ENCODE data around the gene MBLAC1. TPM values are rescaled to one million over a fixed set of nuclear protein-coding genes. Genes with fewer than 3 reads are reported as not detected.

MBLAC1 gene
- total and polyA plus RNA-seq, 10 of the 15 experiments (the other 5 are each of a cell fraction or from before 2014, with no cell fraction given): 0.24 to 3.2 (median 1.8) TPM; not detected in 1

- SMC1A ChIA-PET (ENCODE audit: uncharacterized antibody, unreplicated experiment): no interaction called here
- no peak overlapping the region for H3K9ac ChIP-seq (ENCODE audit: control insufficient read depth, insufficient read depth, low read length)
- RAD21 ChIA-PET (ENCODE audit: unreplicated experiment): no interaction called here
These were observed 20.1 kb upstream of the MBLAC1 start for GRCh38 chr7:100106633-100107032.

More at GRCh38 chr7:100106633-100107032, 20.1 kb upstream of the MBLAC1 start:
- ATAC-seq (no peak), DNase-seq (ENCODE audit: low read depth, low spot score) (no peak), FAIRE-seq (no peak)
- H2AFZ ChIP-seq (ENCODE audit: control insufficient read depth, low read depth, low read length): no peak overlapping the region
- no peak overlapping the region for H3K27ac ChIP-seq (ENCODE audit: control insufficient read depth, insufficient read depth)
- H3K79me2 ChIP-seq (ENCODE audit: control insufficient read depth, insufficient read depth, low read length): peaks cover 3% of the 10 kb centered on the region
- no peaks in the 10 kb centered on the region for H4K20me1 ChIP-seq (ENCODE audit: control insufficient read depth, insufficient read depth)
- CTCF ChIA-PET: no interaction called here
- WGBS (ENCODE audit: insufficient coverage, insufficient replicate concordance, low lambda C conversion rate, missing lambda C conversion rate): 86% methylated on average over 16 of the region's 17 CpGs
- intact Hi-C loops (cut with micrococcal nuclease; ENCODE audit: unreplicated experiment) (no loop called here), in situ Hi-C loops (cut with MboI) (no loop called here)
- no TSS peak for BruUV-seq (replicated peaks)
- POLR2A ChIA-PET: no interaction called here
- peaks cover 6% of the 10 kb centered on the region for H3K4me1 ChIP-seq (ENCODE audit: control insufficient read depth, insufficient read depth, low read length)
- no peaks in the 10 kb centered on the region for H3K27me3 ChIP-seq (replicated peaks in 1 of 2; ENCODE audit: control insufficient read depth in 2 of 2, insufficient read depth in 2 of 2, low read length in 1 of 2)
- peaks cover 5 to 8% of the 10 kb centered on the region in 2 experiments; a peak in 3 of 4 replicates for H3K36me3 ChIP-seq (ENCODE audit: control insufficient read depth in 2 of 2, insufficient read depth in 2 of 2, low read length in 1 of 2)
- no peak overlapping the region for H3K4me2 ChIP-seq (ENCODE audit: control insufficient read depth, insufficient read depth)
- no peak for TF ChIP-seq REST (IDR thresholded peaks at IDR 0.05; ENCODE audit: low read depth, low read length)
- no peak for TF ChIP-seq FOXK2 (IDR thresholded peaks at IDR 0.05)
- no peak for TF ChIP-seq NRF1 (conservative IDR thresholded peaks at IDR 0.05; ENCODE audit: low read depth, low read length)
- H3K9me3 ChIP-seq (replicated peaks; ENCODE audit: control insufficient read depth, insufficient read depth, low read length): no peaks in the 10 kb centered on the region
- no peak overlapping the region for H3K4me3 ChIP-seq

Measured in GM12878 (cell line).